ENCODE data around the gene ACVR1B.

The ACVR1B gene

GRCh38 chr12:51997136-51997535 is 45.6 kb downstream of the ACVR1B start:
- Histone ChIP-seq H3K4me3 (ENCODE audit: low read depth in 1 of 2, low read length in 2 of 2) (no peak overlapping the region), H3K27ac (ENCODE audit: low read depth, low read length) (no peak overlapping the region), H3K9me3 (ENCODE audit: control insufficient read depth in 1 of 2, low read length in 2 of 2) (no peaks in the 10 kb centered on the region), H3K36me3 (ENCODE audit: control insufficient read depth in 1 of 2, insufficient read depth in 2 of 2, low read length in 2 of 2) (peaks cover 30 to 50% of the 10 kb centered on the region in 2 donors), H3K9ac (ENCODE audit: low read depth in 1 of 2, low read length in 2 of 2) (no peak overlapping the region), H3K4me1 (ENCODE audit: control insufficient read depth in 1 of 2, insufficient read depth in 2 of 2, low read length in 2 of 2) (no peaks in the 10 kb centered on the region), H3K27me3 (ENCODE audit: control insufficient read depth in 1 of 2, insufficient read depth in 2 of 2, low read length in 2 of 2) (no peaks in the 10 kb centered on the region)

DNA sequence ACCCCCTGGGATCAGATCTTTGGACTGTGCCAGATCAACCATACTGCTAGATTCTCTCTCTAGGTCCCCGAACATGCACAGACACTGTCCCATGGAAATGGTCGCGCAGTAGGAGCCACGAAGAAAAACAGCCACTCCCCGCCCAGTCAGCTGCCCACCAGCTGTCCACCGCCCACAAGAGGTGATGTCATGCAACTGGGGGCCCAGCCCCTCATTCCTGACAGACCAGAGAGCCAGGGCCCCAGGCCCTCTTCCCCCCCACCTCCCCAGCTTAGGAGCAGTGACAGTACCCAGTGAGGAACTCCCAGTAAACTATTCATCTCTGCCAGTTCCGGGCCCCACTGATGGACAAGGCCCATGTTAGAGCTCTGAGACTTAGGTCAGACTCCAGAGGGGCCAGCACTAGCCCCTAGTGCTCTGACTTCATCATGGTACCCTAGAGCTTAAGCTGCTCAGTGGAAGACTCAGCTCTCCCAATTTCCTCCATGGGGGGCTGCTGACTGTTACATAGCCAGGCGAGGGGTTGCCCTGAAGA is 51.6 kb downstream of the ACVR1B start:
- peaks cover 19 to 20% of the 10 kb centered on the region in 2 donors for H3K27me3 ChIP-seq (ENCODE audit: control insufficient read depth in 1 of 2, insufficient read depth in 2 of 2, low read length in 2 of 2)
- H3K27ac ChIP-seq (ENCODE audit: low read depth, low read length) = no peak overlapping the region
- H3K4me3 ChIP-seq (ENCODE audit: low read depth in 1 of 2, low read length in 2 of 2) = no peak overlapping the region
- H3K4me1 ChIP-seq (ENCODE audit: control insufficient read depth in 1 of 2, insufficient read depth in 2 of 2, low read length in 2 of 2) = peaks cover 0 to 16% of the 10 kb centered on the region in 2 donors
- no peaks in the 10 kb centered on the region for H3K9me3 ChIP-seq (ENCODE audit: control insufficient read depth in 1 of 2, low read length in 2 of 2)
- H3K36me3 ChIP-seq (ENCODE audit: control insufficient read depth in 1 of 2, insufficient read depth in 2 of 2, low read length in 2 of 2) = peaks cover 8 to 12% of the 10 kb centered on the region in 2 donors
- no peak overlapping the region for H3K9ac ChIP-seq (ENCODE audit: low read depth in 1 of 2, low read length in 2 of 2)

DNA sequence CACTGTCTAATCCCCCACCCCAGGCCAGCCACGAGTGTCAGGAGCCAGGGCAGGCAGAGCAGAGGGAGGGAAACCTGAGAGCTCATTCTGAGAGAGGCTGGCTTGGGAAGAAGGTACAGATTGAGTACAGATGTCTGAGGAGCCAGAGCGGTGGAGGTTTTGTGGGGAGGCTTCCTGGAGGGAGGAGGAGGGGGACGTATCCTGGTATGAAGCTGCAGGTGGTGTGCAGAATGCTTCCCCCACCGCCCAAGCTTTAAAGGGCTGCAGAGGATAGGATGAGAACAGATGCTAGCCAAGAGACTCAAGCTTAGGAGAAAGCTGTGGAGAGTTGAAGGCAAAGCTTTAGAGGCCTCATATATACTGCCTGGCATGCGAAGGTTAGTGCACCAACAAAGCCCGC is 52.1 kb downstream of the ACVR1B start:
- no peaks in the 10 kb centered on the region for H3K9me3 ChIP-seq (ENCODE audit: control insufficient read depth in 1 of 2, low read length in 2 of 2)
- H3K27ac ChIP-seq (ENCODE audit: low read depth, low read length) = no peak overlapping the region
- peaks cover 0 to 20% of the 10 kb centered on the region in 2 donors for H3K4me1 ChIP-seq (ENCODE audit: control insufficient read depth in 1 of 2, insufficient read depth in 2 of 2, low read length in 2 of 2)

GRCh38 chr12:52004042-52004648 is 52.6 kb downstream of the ACVR1B start:
- Histone ChIP-seq H3K27me3 (ENCODE audit: control insufficient read depth in 1 of 2, insufficient read depth in 2 of 2, low read length in 2 of 2) (peaks cover 19 to 20% of the 10 kb centered on the region in 2 donors), H3K9ac (ENCODE audit: low read depth in 1 of 2, low read length in 2 of 2) (no peak overlapping the region), H3K27ac (ENCODE audit: low read depth, low read length) (no peak overlapping the region), H3K4me1 (ENCODE audit: control insufficient read depth in 1 of 2, insufficient read depth in 2 of 2, low read length in 2 of 2) (peaks cover 0 to 26% of the 10 kb centered on the region in 2 donors), H3K9me3 (ENCODE audit: control insufficient read depth in 1 of 2, low read length in 2 of 2) (no peaks in the 10 kb centered on the region), H3K4me3 (ENCODE audit: low read depth in 1 of 2, low read length in 2 of 2) (no peak overlapping the region), H3K36me3 (ENCODE audit: control insufficient read depth in 1 of 2, insufficient read depth in 2 of 2, low read length in 2 of 2) (peaks cover 5 to 7% of the 10 kb centered on the region in 2 donors)

More for the DNA sequence above, 52.1 kb downstream of the ACVR1B start:
- H3K9ac ChIP-seq (ENCODE audit: low read depth in 1 of 2, low read length in 2 of 2) = no peak overlapping the region
- H3K4me3 ChIP-seq (ENCODE audit: low read depth in 1 of 2, low read length in 2 of 2) = no peak overlapping the region
- peaks cover 8 to 9% of the 10 kb centered on the region in 2 donors for H3K36me3 ChIP-seq (ENCODE audit: control insufficient read depth in 1 of 2, insufficient read depth in 2 of 2, low read length in 2 of 2)
- H3K27me3 ChIP-seq (ENCODE audit: control insufficient read depth in 1 of 2, insufficient read depth in 2 of 2, low read length in 2 of 2) = peaks cover 19 to 20% of the 10 kb centered on the region in 2 donors

DNA sequence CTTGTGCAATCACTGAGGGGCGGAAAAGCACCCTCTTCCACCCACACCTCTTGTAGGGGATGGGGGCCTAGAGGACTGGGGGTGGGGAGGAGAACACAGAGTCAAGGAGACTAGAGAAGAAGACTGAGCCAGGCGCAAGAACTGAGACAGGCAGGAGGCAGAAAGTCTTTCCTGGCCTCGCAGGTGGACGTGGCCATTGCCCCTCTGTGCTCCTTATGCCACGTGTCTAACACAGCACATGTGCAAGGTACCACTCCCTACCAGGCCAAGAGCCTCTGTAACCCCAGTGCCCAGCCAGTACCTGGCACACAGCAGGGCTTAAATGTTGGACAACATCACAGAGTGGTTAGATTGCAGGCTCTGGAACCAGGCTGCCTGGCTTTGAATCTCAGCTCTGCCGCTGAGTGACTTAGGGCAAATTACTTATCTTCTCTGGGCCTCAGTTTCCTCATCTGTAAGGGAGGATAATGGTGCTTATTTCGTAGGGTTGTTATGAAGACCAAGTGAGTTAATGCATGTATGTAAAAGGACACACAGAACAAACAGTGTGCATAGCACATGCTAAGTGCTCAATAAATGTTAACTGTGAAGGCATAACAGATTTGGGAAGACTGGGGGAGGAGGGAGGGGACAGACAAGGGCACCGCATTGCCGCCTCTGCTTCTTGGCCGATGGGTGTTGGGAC is 53.9 kb downstream of the ACVR1B start:
- Histone ChIP-seq H3K27ac (ENCODE audit: low read depth, low read length) (no peak overlapping the region), H3K27me3 (ENCODE audit: control insufficient read depth in 1 of 2, insufficient read depth in 2 of 2, low read length in 2 of 2) (peaks cover 19 to 20% of the 10 kb centered on the region in 2 donors), H3K4me1 (ENCODE audit: control insufficient read depth in 1 of 2, insufficient read depth in 2 of 2, low read length in 2 of 2) (peaks cover 0 to 29% of the 10 kb centered on the region in 2 donors), H3K36me3 (ENCODE audit: control insufficient read depth in 1 of 2, insufficient read depth in 2 of 2, low read length in 2 of 2) (no peaks in the 10 kb centered on the region), H3K4me3 (ENCODE audit: low read depth in 1 of 2, low read length in 2 of 2) (no peak overlapping the region), H3K9ac (ENCODE audit: low read depth in 1 of 2, low read length in 2 of 2) (no peak overlapping the region), H3K9me3 (ENCODE audit: control insufficient read depth in 1 of 2, low read length in 2 of 2) (no peaks in the 10 kb centered on the region)

- H3K9ac ChIP-seq (ENCODE audit: low read depth in 1 of 2, low read length in 2 of 2) = no peak overlapping the region
- H3K36me3 ChIP-seq (ENCODE audit: control insufficient read depth in 1 of 2, insufficient read depth in 2 of 2, low read length in 2 of 2) = no peaks in the 10 kb centered on the region
- peak overlapping the region; percentile 44 to 49 for H3K4me3 ChIP-seq (ENCODE audit: low read depth in 1 of 2, low read length in 2 of 2)
- H3K27ac ChIP-seq (ENCODE audit: low read depth, low read length) = no peak overlapping the region
- H3K27me3 ChIP-seq (ENCODE audit: control insufficient read depth in 1 of 2, insufficient read depth in 2 of 2, low read length in 2 of 2) = peaks cover 19 to 20% of the 10 kb centered on the region in 2 donors
- peaks cover 0 to 34% of the 10 kb centered on the region in 2 donors for H3K4me1 ChIP-seq (ENCODE audit: control insufficient read depth in 1 of 2, insufficient read depth in 2 of 2, low read length in 2 of 2)
- H3K9me3 ChIP-seq (ENCODE audit: control insufficient read depth in 1 of 2, low read length in 2 of 2) = no peaks in the 10 kb centered on the region
These were observed 54.6 kb downstream of the ACVR1B start for GRCh38 chr12:52005903-52006703.

DNA sequence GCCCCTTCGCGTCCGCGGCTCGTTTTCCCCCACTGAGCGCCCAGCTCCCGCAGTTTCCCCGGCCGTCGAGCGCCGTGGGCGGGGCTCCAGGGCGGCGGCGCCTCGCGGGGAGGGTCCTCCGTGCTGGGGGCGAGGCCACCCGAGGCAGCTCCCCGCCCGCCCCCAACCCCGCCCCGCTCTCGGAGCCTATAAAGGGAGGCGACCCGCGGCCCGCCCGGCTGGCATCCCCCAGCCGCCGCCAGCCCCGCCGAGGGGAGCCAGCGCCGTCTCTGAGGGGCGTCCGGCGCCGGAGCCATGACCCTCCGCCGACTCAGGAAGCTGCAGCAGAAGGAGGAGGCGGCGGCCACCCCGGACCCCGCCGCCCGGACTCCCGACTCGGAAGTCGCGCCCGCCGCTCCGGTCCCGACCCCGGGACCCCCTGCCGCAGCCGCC is 55.2 kb downstream of the ACVR1B start, which contains the start of gene TAMALIN:
TAMALIN (plus strand) TSS at position 221 of the 432 bp plus-strand sequence; CDS start at position 295, 74 bp downstream.
- Histone ChIP-seq H3K36me3 (ENCODE audit: control insufficient read depth in 1 of 2, insufficient read depth in 2 of 2, low read length in 2 of 2) (no peaks in the 10 kb centered on the region), H3K4me3 (ENCODE audit: low read depth in 1 of 2, low read length in 2 of 2) (peak within 1 kb of the TSS; percentile 64 to 72), H3K4me1 (ENCODE audit: control insufficient read depth in 1 of 2, insufficient read depth in 2 of 2, low read length in 2 of 2) (peaks cover 0 to 36% of the 10 kb centered on the region in 2 donors), H3K9me3 (ENCODE audit: control insufficient read depth in 1 of 2, low read length in 2 of 2) (no peaks in the 10 kb centered on the region), H3K27me3 (ENCODE audit: control insufficient read depth in 1 of 2, insufficient read depth in 2 of 2, low read length in 2 of 2) (peaks cover 19 to 20% of the 10 kb centered on the region in 2 donors), H3K9ac (ENCODE audit: low read depth in 1 of 2, low read length in 2 of 2) (peak within 1 kb of the TSS; percentile 24 to 60), H3K27ac (ENCODE audit: low read depth, low read length) (peak within 1 kb of the TSS; percentile 48)

- peak overlapping the region; percentile 48 for H3K27ac ChIP-seq (ENCODE audit: low read depth, low read length)
- H3K36me3 ChIP-seq (ENCODE audit: control insufficient read depth in 1 of 2, insufficient read depth in 2 of 2, low read length in 2 of 2) = no peaks in the 10 kb centered on the region
- H3K27me3 ChIP-seq (ENCODE audit: control insufficient read depth in 1 of 2, insufficient read depth in 2 of 2, low read length in 2 of 2) = peaks cover 19 to 20% of the 10 kb centered on the region in 2 donors
- peak overlapping the region; percentile 64 to 72 for H3K4me3 ChIP-seq (ENCODE audit: low read depth in 1 of 2, low read length in 2 of 2)
- H3K4me1 ChIP-seq (ENCODE audit: control insufficient read depth in 1 of 2, insufficient read depth in 2 of 2, low read length in 2 of 2) = peaks cover 0 to 36% of the 10 kb centered on the region in 2 donors
- H3K9ac ChIP-seq (ENCODE audit: low read depth in 1 of 2, low read length in 2 of 2) = peak overlapping the region; percentile 24 to 60
- no peaks in the 10 kb centered on the region for H3K9me3 ChIP-seq (ENCODE audit: control insufficient read depth in 1 of 2, low read length in 2 of 2)
These were observed 55.8 kb downstream of the ACVR1B start for GRCh38 chr12:52007158-52007921.

DNA sequence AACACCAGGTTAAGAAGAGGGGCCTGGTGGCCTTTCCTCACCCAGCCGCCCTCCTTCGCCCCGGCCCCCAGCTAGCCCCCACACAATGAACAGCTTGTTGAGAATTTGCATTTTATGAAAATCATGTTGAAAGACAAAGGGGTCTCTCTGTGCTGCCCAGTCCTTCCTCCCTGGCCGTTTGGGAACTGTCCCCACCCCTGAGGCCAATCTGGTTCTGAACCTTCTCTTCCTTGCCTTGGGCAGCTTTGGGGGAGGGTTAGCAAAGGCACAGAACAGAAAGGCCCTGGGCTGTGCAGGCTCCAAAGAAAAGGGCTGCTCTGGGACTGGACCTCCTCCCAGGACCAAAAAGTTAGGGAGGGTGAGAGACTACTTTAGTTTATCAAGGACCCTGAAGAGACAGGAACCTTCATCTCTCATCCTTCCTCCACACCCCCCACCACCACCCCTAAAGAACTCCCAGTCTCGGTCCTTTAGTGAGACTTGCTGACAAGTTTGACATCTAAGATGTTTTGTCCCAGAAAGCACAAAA is 56.5 kb downstream of the ACVR1B start:
- no peaks in the 10 kb centered on the region for H3K9me3 ChIP-seq (ENCODE audit: control insufficient read depth in 1 of 2, low read length in 2 of 2)
- H3K27me3 ChIP-seq (ENCODE audit: control insufficient read depth in 1 of 2, insufficient read depth in 2 of 2, low read length in 2 of 2) = peaks cover 19 to 20% of the 10 kb centered on the region in 2 donors
- H3K27ac ChIP-seq (ENCODE audit: low read depth, low read length) = peak overlapping the region; percentile 52
- peaks cover 0 to 36% of the 10 kb centered on the region in 2 donors for H3K4me1 ChIP-seq (ENCODE audit: control insufficient read depth in 1 of 2, insufficient read depth in 2 of 2, low read length in 2 of 2)
- peak overlapping the region in 1 of 2 donors; percentile 24 for H3K9ac ChIP-seq (ENCODE audit: low read depth in 1 of 2, low read length in 2 of 2)
- H3K36me3 ChIP-seq (ENCODE audit: control insufficient read depth in 1 of 2, insufficient read depth in 2 of 2, low read length in 2 of 2) = no peaks in the 10 kb centered on the region
- H3K4me3 ChIP-seq (ENCODE audit: low read depth in 1 of 2, low read length in 2 of 2) = peak overlapping the region in 1 of 2 donors; percentile 64
